Lung (tissue), 12 donors: ENCODE results near the gene FADS1. TPM values are rescaled to one million over a fixed set of nuclear protein-coding genes. Genes with fewer than 3 reads are reported as not detected.

Experiments used
- ATAC-seq: fragments of 200-7000 bp; cut with Tn5 transposase; one replicate; pipeline ENCODE4 v1.9.1; 2020; ENCODE audit warnings: moderate number of reproducible peaks; ENCODE audit not compliant: insufficient read depth, low FRiP score
- DNase-seq, 3 donors: peaks; one replicate each; pipeline ENCODE4 v3.0.0-alpha.2; 2013 to 2017
- H3K27ac ChIP-seq, 2 donors: one replicate each; pipeline ENCODE4 v1.5.1; 2013; ENCODE audit warnings: mild to moderate bottlenecking in 2 of 2, moderate library complexity in 2 of 2, control low read depth in 1 of 2, inconsistent platforms in 1 of 2, low read depth in 1 of 2, low read length in 1 of 2
- H3K27me3 ChIP-seq, 3 donors: one replicate each; pipeline ENCODE4 v1.5.1; 2013; ENCODE audit warnings: low read length in 2 of 3; ENCODE audit not compliant: control insufficient read depth in 3 of 3, insufficient read depth in 3 of 3
- H3K36me3 ChIP-seq, 4 donors: one replicate each; pipeline ENCODE4 v1.5.1; 2013; ENCODE audit warnings: low read length in 4 of 4, mild to moderate bottlenecking in 1 of 4, moderate library complexity in 1 of 4; ENCODE audit not compliant: control insufficient read depth in 4 of 4, insufficient read depth in 4 of 4
- H3K4me1 ChIP-seq, 5 donors: one replicate each; pipeline ENCODE4 v1.5.1; 2013; ENCODE audit warnings: low read length in 5 of 5, mild to moderate bottlenecking in 2 of 5, moderate library complexity in 1 of 5; ENCODE audit not compliant: control insufficient read depth in 5 of 5, insufficient read depth in 5 of 5
- H3K4me3 ChIP-seq: one replicate; pipeline ENCODE4 v1.5.1; 2013; ENCODE audit warnings: mild to moderate bottlenecking, control low read depth, moderate library complexity
- H3K9ac ChIP-seq, 2 donors: one replicate each; pipeline ENCODE4 v1.5.1; 2013; ENCODE audit warnings: low read length in 2 of 2, control low read depth in 1 of 2; ENCODE audit not compliant: insufficient read depth in 1 of 2
- H3K9me3 ChIP-seq, 4 donors: one replicate each; pipeline ENCODE4 v1.5.1; 2013; ENCODE audit warnings: low read length in 3 of 4, mild to moderate bottlenecking in 1 of 4, moderate library complexity in 1 of 4; ENCODE audit not compliant: control insufficient read depth in 4 of 4, insufficient read depth in 3 of 4
- WGBS, 2 donors: extraction: QIAGEN DNeasy Blood & Tissue Kit; methylation state at CpG; one replicate each; pipeline ENCODE4 v1.1.7; 2013; 5-methylcytosine and 5-hydroxymethylcytosine counted together
- polyA plus RNA-seq, 2 donors: library from polyadenylated mRNA; stranded (reverse); fragments of 200-250 nt; gene quantifications; one replicate each; pipeline ENCODE4 v1.2.1, GENCODE V29; 2013
- total RNA-seq, 2 donors: library from RNA; depleted of rRNA in 1 of 2; stranded (reverse); fragments of >200 nt in 1 of 2; gene quantifications; one replicate each; pipeline ENCODE4 v1.2.1, GENCODE V29; 2014 to 2021
- TF ChIP-seq, protein P1 (sequence below): IDR thresholded peaks from 2 replicates; pipeline ENCODE4 v1.5.1; 2012; ENCODE audit warnings: mild to moderate bottlenecking; ENCODE audit errors: control extremely low read depth, extremely low read depth
- donor health status: control.
- donor health status: control.
- donor health status: Bipolar disorder and iron deficiency.
- donor health status: healthy.
- donor health status: DM: yes; HTN: yes; CAD: no.

Gene FADS1
- total and polyA plus RNA-seq, 4 donors, result 35.1 to 102 (median 45.0) TPM

DNA sequence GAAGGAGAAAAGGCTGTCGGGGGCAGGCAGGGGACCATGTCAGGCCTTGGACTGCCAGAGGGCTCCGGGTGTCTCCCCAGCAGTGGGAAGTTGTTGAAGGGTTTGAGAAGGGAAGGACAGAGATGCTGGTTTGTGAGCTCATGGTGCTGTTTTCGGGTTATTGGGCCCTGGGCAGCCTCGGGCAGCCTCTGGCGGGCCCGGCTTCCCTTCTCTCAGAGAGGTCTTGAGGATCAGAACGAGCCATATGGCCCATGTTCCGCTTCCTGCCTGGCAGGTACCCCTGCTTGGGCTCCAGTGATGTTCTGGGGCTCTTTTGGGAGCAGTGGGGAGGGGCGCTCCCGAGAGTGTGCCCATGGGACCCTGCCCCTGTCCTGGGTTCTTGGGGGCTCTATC lies 54.6 kb downstream of the FADS1 start:
- H3K9me3 ChIP-seq, result no peaks in the 10 kb centered on the region
- H3K9ac ChIP-seq, result no peak overlapping the region
- no peak overlapping the region for H3K4me3 ChIP-seq
- TF ChIP-seq, protein P1, sequence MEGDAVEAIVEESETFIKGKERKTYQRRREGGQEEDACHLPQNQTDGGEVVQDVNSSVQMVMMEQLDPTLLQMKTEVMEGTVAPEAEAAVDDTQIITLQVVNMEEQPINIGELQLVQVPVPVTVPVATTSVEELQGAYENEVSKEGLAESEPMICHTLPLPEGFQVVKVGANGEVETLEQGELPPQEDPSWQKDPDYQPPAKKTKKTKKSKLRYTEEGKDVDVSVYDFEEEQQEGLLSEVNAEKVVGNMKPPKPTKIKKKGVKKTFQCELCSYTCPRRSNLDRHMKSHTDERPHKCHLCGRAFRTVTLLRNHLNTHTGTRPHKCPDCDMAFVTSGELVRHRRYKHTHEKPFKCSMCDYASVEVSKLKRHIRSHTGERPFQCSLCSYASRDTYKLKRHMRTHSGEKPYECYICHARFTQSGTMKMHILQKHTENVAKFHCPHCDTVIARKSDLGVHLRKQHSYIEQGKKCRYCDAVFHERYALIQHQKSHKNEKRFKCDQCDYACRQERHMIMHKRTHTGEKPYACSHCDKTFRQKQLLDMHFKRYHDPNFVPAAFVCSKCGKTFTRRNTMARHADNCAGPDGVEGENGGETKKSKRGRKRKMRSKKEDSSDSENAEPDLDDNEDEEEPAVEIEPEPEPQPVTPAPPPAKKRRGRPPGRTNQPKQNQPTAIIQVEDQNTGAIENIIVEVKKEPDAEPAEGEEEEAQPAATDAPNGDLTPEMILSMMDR, result no peak
- peaks cover 0 to 11% (median 0%) of the 10 kb centered on the region in 5 donors for H3K4me1 ChIP-seq
- WGBS, 2 donors, result 62 to 70% methylated on average over 10 of the region's 10 CpGs
- H3K36me3 ChIP-seq, result no peaks in the 10 kb centered on the region
- DNase-seq, result no peak
- H3K27me3 ChIP-seq, result no peaks in the 10 kb centered on the region
- no peak for ATAC-seq
- H3K27ac ChIP-seq, result no peak overlapping the region

DNA sequence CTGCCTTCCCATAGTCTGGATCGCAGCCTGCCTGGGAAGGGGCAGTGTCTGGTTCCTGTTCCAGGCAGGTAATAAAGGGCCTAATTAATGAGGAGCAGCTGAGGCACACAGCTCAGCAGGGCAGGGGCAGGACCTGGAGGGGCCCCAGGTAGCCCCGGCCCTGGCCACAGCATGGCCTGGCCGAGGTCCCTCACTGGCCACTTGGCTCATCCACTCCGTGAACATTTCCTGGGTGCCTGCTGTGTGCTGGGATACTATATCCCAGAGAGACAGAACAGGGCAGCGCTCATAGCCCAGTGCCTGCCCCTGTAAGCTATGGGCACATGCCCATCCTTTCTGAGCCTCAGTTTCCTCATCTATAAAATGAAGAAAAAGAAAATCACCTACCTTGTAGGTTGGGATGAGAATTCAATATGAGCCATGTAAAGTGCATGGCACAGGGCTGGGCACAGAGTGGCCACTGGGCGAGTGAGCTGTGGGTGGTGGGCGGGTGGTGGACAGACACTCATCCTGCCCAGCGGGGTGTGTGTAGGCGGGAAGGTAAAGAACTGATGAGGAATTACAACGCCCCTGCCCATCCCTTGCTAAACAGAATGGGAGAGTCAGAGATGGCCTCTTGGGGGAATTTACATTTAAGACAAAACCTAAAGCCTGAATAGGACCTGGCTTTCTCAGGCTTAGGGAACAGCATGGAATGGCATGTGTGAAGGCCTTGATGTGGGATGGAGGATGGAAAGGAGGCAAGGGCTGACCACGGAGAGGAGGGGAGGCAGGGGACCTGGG lies 55.2 kb downstream of the FADS1 start:
- TF ChIP-seq, protein P1, result no peak
- WGBS, 2 donors, result 75 to 87% methylated on average over 11 of the region's 11 CpGs
- ATAC-seq, result no peak
- peaks cover 0 to 11% (median 0%) of the 10 kb centered on the region in 5 donors for H3K4me1 ChIP-seq
- no peaks in the 10 kb centered on the region for H3K9me3 ChIP-seq
- no peak overlapping the region for H3K9ac ChIP-seq
- H3K27me3 ChIP-seq, result no peaks in the 10 kb centered on the region
- H3K36me3 ChIP-seq, result no peaks in the 10 kb centered on the region
- no peak overlapping the region for H3K27ac ChIP-seq
- no peak overlapping the region for H3K4me3 ChIP-seq
- no peak for DNase-seq

DNA sequence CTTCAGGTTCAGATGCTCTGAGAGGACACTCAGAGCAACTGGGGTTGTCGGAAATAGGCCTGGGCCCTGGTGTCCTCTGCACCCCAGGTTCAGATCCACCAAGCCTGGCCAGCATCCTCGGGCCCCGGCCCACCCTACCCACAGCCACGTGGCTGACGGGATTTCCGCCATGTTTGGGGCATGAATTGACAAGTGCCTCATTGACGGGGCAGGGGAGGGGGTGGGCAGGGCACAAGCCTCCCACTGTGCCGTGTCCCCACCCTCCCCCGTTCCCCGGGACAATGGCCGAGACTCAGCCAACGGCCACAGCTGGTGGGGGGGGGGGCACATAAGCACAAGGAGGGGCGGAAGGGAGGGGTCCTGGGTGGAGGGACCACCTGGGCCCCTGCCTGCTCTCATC lies 55.9 kb downstream of the FADS1 start:
- no peaks in the 10 kb centered on the region for H3K9me3 ChIP-seq

More for the DNA sequence above, 55.9 kb downstream of the FADS1 start:
- Histone ChIP-seq H3K27me3 (no peaks in the 10 kb centered on the region), H3K27ac (no peak overlapping the region), H3K9ac (no peak overlapping the region), H3K4me1 (peaks cover 0 to 11% (median 0%) of the 10 kb centered on the region in 5 donors), H3K4me3 (no peak overlapping the region), H3K36me3 (no peaks in the 10 kb centered on the region)
- ATAC-seq, result no peak
- TF ChIP-seq, protein P1, result no peak
- DNase-seq, result no peak
- 76 to 88% methylated on average over 9 to 13 of the region's 13 CpGs for WGBS, 2 donors
